Right kidney (tissue), 1 donor: Measurements from ENCODE around the gene CAPS.
"Not testable (repeated sequence)": the region's sequence is repeated elsewhere in the genome, so short reads cannot be mapped to it uniquely, and the experiment has no call there.

ENCODE experiments used
- DNase-seq: peaks from one replicate; pipeline ENCODE4 v3.0.0-alpha.2; 2016

CAPS gene

GRCh38 chr19:5956323-5956722 lies 42.3 kb downstream of the CAPS start:
- DNase-seq, result no peak

GRCh38 chr19:5956728-5957127 lies 42.7 kb downstream of the CAPS start:
- DNase-seq, result no peak

- DNase-seq, result no peak
These were observed 43.1 kb downstream of the CAPS start for GRCh38 chr19:5957170-5957569.

GRCh38 chr19:5958074-5958850 lies 44.2 kb downstream of the CAPS start:
- no peak for DNase-seq

GRCh38 chr19:5958851-5959122 lies 44.7 kb downstream of the CAPS start:
- DNase-seq, result no peak

GRCh38 chr19:5959260-5960004 lies 45.4 kb downstream of the CAPS start:
- no peak for DNase-seq

GRCh38 chr19:5960005-5961001 lies 46.2 kb downstream of the CAPS start:
- no peak for DNase-seq

GRCh38 chr19:5961641-5961968 lies 47.6 kb downstream of the CAPS start:
- not testable (repeated sequence) for DNase-seq

GRCh38 chr19:5961969-5962945 lies 48.2 kb downstream of the CAPS start:
- no peak for DNase-seq

GRCh38 chr19:5963259-5963658 lies 49.2 kb downstream of the CAPS start:
- DNase-seq, result not testable (repeated sequence)

- DNase-seq, result no peak
These were observed 49.8 kb downstream of the CAPS start for GRCh38 chr19:5963855-5964254.

GRCh38 chr19:5964816-5965565 lies 50.9 kb downstream of the CAPS start:
- no peak for DNase-seq
